SK-N-SH (cell line): ENCODE results near the gene RNASE1.

Experiments used
- EP300 ChIP-seq, 2 experiments: IDR thresholded peaks; 2 replicates each; pipeline versions ENCODE4 v1.4.0 to v1.6.1; 2012; ENCODE audit warnings: borderline replicate concordance in 1 of 2, low read depth in 1 of 2, low read length in 1 of 2
- EZH2phosphoT487 ChIP-seq: fragments of 200-600 bp; sonication (generic); IDR thresholded peaks from 2 replicates; pipeline ENCODE4 v1.6.1; 2017; ENCODE audit warnings: low read depth, mixed run types, mild to moderate bottlenecking, antibody characterized with exemption, moderate library complexity, borderline replicate concordance
- POLR2AphosphoS5 ChIP-seq: IDR thresholded peaks from 2 replicates; pipeline ENCODE4 v1.6.1; 2012; ENCODE audit warnings: low read depth, low read length
- TAF1 ChIP-seq: IDR thresholded peaks from 2 replicates; pipeline ENCODE4 v1.6.1; 2012; ENCODE audit warnings: low read depth, mild to moderate bottlenecking, low read length, moderate library complexity, borderline replicate concordance
- TF ChIP-seq, protein P1 (sequence below): fragments of 200-600 bp; sonication (generic); IDR thresholded peaks from 2 replicates; pipeline ENCODE4 v1.6.1; 2017; ENCODE audit warnings: antibody characterized with exemption, mild to moderate bottlenecking, moderate library complexity

DNA sequence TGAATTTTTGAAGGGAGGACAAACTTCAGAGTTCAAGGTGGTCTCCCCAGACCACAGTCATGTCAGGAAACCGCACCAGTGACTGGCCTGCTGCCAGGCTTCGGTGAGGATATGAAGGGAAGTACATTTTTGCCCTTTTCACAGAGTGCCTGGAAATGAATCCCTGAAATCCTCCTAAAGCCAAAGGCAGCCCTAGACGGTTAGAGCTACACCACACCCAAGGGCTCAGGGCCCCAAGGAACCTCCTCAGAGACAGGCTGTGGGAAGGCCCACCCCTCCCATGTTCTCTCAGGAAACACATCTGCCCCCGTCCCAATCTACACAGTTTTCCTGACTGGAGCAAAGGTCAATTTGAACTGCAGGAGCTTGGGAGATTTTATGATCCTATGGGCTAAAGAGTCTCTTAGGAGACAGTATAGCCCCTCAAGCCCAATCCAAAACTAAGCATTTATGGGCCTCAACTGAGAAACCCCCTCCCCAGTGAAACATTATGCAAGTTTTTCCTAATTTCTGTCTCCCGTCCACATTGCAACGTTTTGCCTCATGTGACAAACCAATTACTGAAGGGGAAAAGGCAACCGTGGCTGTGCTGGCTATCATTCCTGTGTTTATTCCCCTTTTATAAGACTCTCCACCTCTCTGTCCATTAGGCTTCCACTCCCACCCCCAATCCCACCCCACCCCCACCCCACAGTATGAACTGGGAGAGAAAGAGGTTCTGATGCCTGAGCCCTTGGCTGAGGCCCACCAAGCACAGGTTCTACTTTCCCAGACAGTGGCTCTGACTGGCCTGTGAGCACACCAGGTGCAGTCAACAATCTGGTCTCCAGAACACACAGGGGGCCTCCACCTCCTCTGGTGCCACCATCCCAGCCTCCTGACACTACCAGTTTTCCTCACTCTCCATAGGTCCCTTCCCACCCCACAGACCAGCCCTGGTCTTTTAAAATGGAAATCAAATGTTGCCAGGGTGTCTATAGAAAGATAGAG lies 9.6 kb upstream of the RNASE1 start:
- no peak for TF ChIP-seq POLR2AphosphoS5
- TF ChIP-seq, protein P1, sequence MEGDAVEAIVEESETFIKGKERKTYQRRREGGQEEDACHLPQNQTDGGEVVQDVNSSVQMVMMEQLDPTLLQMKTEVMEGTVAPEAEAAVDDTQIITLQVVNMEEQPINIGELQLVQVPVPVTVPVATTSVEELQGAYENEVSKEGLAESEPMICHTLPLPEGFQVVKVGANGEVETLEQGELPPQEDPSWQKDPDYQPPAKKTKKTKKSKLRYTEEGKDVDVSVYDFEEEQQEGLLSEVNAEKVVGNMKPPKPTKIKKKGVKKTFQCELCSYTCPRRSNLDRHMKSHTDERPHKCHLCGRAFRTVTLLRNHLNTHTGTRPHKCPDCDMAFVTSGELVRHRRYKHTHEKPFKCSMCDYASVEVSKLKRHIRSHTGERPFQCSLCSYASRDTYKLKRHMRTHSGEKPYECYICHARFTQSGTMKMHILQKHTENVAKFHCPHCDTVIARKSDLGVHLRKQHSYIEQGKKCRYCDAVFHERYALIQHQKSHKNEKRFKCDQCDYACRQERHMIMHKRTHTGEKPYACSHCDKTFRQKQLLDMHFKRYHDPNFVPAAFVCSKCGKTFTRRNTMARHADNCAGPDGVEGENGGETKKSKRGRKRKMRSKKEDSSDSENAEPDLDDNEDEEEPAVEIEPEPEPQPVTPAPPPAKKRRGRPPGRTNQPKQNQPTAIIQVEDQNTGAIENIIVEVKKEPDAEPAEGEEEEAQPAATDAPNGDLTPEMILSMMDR: no peak
- TF ChIP-seq TAF1: no peak
- no peak for TF ChIP-seq EP300 (IDR thresholded peaks at IDR 0.05; ENCODE audit: borderline replicate concordance in 1 of 2, low read depth in 1 of 2, low read length in 1 of 2)
- no peak for TF ChIP-seq EZH2phosphoT487
